ENCODE results near the gene CEACAM18. TPM values are rescaled to one million over a fixed set of nuclear protein-coding genes. Genes with fewer than 3 reads are reported as not detected.
"Not testable (repeated sequence)": the region's sequence is repeated elsewhere in the genome, so short reads cannot be mapped to it uniquely, and the experiment has no call there.

CEACAM18 gene
- total and polyA plus RNA-seq, 12 donors, result not detected

GRCh38 chr19:51462681-51463080, 15.7 kb upstream of the CEACAM18 start:
- TF ChIP-seq CTCF (IDR thresholded peaks at IDR 0.05), result no peak
- no peaks in the 10 kb centered on the region for H3K36me3 ChIP-seq
- DNase-seq, result no peak
- WGBS, 2 donors, result 72 to 79% methylated on average over 10 of the region's 10 CpGs
- H3K27me3 ChIP-seq, result peaks cover 0 to 61% (median 42%) of the 10 kb centered on the region in 7 donors
- H3K4me3 ChIP-seq, result no peak overlapping the region
- peaks cover 0 to 45% (median 0%) of the 10 kb centered on the region in 9 donors for H3K4me1 ChIP-seq
- no peak for ATAC-seq
- no peaks in the 10 kb centered on the region for H3K9me3 ChIP-seq
- H3K27ac ChIP-seq, result peak overlapping the region in 1 of 10 donors; percentile 77
- intact Hi-C loops (cut with DNase I), result no loop called here

- peaks cover 0 to 56% (median 31%) of the 10 kb centered on the region in 7 donors for H3K27me3 ChIP-seq
- H3K36me3 ChIP-seq; DNase-seq; intact Hi-C loops (cut with DNase I); H3K4me3 ChIP-seq; H3K9me3 ChIP-seq; H3K27ac ChIP-seq: not testable (repeated sequence)
- 28 to 33% methylated on average over 12 to 13 of the region's 33 CpGs for WGBS, 2 donors
- ATAC-seq, result peak in 1 of 8 donors; percentile 36
- H3K4me1 ChIP-seq, result peaks cover 0 to 45% (median 0%) of the 10 kb centered on the region in 9 donors
These were observed 14.3 kb upstream of the CEACAM18 start for GRCh38 chr19:51463976-51464581.

GRCh38 chr19:51466723-51467122, 11.6 kb upstream of the CEACAM18 start:
- 52 to 55% methylated on average over 3 of the region's 3 CpGs for WGBS, 2 donors
- intact Hi-C loops (cut with DNase I), result no loop called here
- H3K4me1 ChIP-seq, result peaks cover 0 to 34% (median 0%) of the 10 kb centered on the region in 9 donors
- ATAC-seq (no peak), DNase-seq (no peak)
- no peaks in the 10 kb centered on the region for H3K9me3 ChIP-seq
- no peak overlapping the region for H3K4me3 ChIP-seq
- no peaks in the 10 kb centered on the region for H3K36me3 ChIP-seq
- H3K27ac ChIP-seq, result no peak overlapping the region
- no peak for TF ChIP-seq CTCF (IDR thresholded peaks at IDR 0.05)
- H3K27me3 ChIP-seq, result peaks cover 0 to 54% (median 23%) of the 10 kb centered on the region in 7 donors

GRCh38 chr19:51467864-51468544, 10.3 kb upstream of the CEACAM18 start:
- intact Hi-C loops (cut with DNase I), result no loop called here
- 59 to 61% methylated on average over 4 of the region's 4 CpGs for WGBS, 2 donors

More at GRCh38 chr19:51467864-51468544, 10.3 kb upstream of the CEACAM18 start:
- peaks cover 0 to 22% (median 0%) of the 10 kb centered on the region in 9 donors for H3K4me1 ChIP-seq
- DNase-seq (no peak), ATAC-seq (no peak)
- no peak overlapping the region for H3K27ac ChIP-seq
- no peaks in the 10 kb centered on the region for H3K36me3 ChIP-seq
- no peak overlapping the region for H3K4me3 ChIP-seq
- no peaks in the 10 kb centered on the region for H3K9me3 ChIP-seq
- TF ChIP-seq CTCF (IDR thresholded peaks at IDR 0.05), result no peak
- H3K27me3 ChIP-seq, result peaks cover 0 to 54% (median 14%) of the 10 kb centered on the region in 7 donors
